Measurements from ENCODE around the gene ZDHHC11B.
A peak's percentile ranks its signal among the peaks of the same experiment; 100 is the strongest.
"Not testable (repeated sequence)": the region's sequence is repeated elsewhere in the genome, so short reads cannot be mapped to it uniquely, and the experiment has no call there.

ZDHHC11B gene

GRCh38 chr5:747303-747844 lies 37.2 kb downstream of the ZDHHC11B start:
- H2BK5ac ChIP-seq (ENCODE audit: low read depth, low read length, poor library complexity); H3K4ac ChIP-seq (ENCODE audit: low read depth, low read length); H3K27ac ChIP-seq (ENCODE audit: low read depth, low read length); H3K36me3 ChIP-seq (ENCODE audit: control insufficient read depth in 1 of 2, insufficient read depth in 2 of 2, low read length in 2 of 2); H3K18ac ChIP-seq (ENCODE audit: low read length); H2AFZ ChIP-seq (ENCODE audit: insufficient read depth, low read length, poor library complexity); H2AK5ac ChIP-seq (ENCODE audit: low read length); H3K23ac ChIP-seq (ENCODE audit: low read length); H3K4me2 ChIP-seq (ENCODE audit: low read length); H3K9ac ChIP-seq (ENCODE audit: low read length); H3K9me3 ChIP-seq (ENCODE audit: insufficient read depth, low read depth, low read length); H3K79me2 ChIP-seq (ENCODE audit: control insufficient read depth, insufficient read depth, low read length, poor library complexity); H2BK120ac ChIP-seq (ENCODE audit: insufficient read depth, low read length, poor library complexity); H2BK12ac ChIP-seq (ENCODE audit: low read length); DNase-seq; H3K4me3 ChIP-seq (ENCODE audit: low read depth, low read length); H4K12ac ChIP-seq (ENCODE audit: low read depth, low read length); H3K27me3 ChIP-seq (ENCODE audit: insufficient read depth, low read length); H4K8ac ChIP-seq (ENCODE audit: low read depth, low read length); H4K91ac ChIP-seq (ENCODE audit: low read depth, low read length); H3K79me1 ChIP-seq (ENCODE audit: low read length); H3K14ac ChIP-seq (ENCODE audit: low read length); H3K4me1 ChIP-seq (ENCODE audit: control insufficient read depth in 1 of 2, insufficient read depth in 2 of 2, low read length in 2 of 2): not testable (repeated sequence)
- WGBS (ENCODE audit: extremely low coverage, insufficient coverage, insufficient read length): no CpG with 5 or more reads among the region's 9 CpGs

GRCh38 chr5:746258-746761 lies 38.2 kb downstream of the ZDHHC11B start:
- Histone ChIP-seq H2BK5ac (ENCODE audit: low read depth, low read length, poor library complexity) (no peak overlapping the region), H3K4me3 (ENCODE audit: low read depth, low read length) (no peak overlapping the region), H3K36me3 (ENCODE audit: control insufficient read depth in 1 of 2, insufficient read depth in 2 of 2, low read length in 2 of 2) (no peaks in the 10 kb centered on the region), H2BK12ac (ENCODE audit: low read length) (no peak overlapping the region), H3K27me3 (ENCODE audit: insufficient read depth, low read length) (no peaks in the 10 kb centered on the region), H3K14ac (ENCODE audit: low read length) (no peak overlapping the region), H4K12ac (ENCODE audit: low read depth, low read length) (no peak overlapping the region), H4K8ac (ENCODE audit: low read depth, low read length) (no peak overlapping the region), H3K23ac (ENCODE audit: low read length) (no peak overlapping the region), H3K4me1 (ENCODE audit: control insufficient read depth in 1 of 2, insufficient read depth in 2 of 2, low read length in 2 of 2) (no peaks in the 10 kb centered on the region), H3K4me2 (ENCODE audit: low read length) (no peak overlapping the region), H3K27ac (ENCODE audit: low read depth, low read length) (no peak overlapping the region), H3K18ac (ENCODE audit: low read length) (no peak overlapping the region), H3K9ac (ENCODE audit: low read length) (no peak overlapping the region), H3K9me3 (ENCODE audit: insufficient read depth, low read depth, low read length) (peaks cover 1% of the 10 kb centered on the region), H3K79me2 (ENCODE audit: control insufficient read depth, insufficient read depth, low read length, poor library complexity) (no peaks in the 10 kb centered on the region), H2BK120ac (ENCODE audit: insufficient read depth, low read length, poor library complexity) (no peak overlapping the region), H3K79me1 (ENCODE audit: low read length) (no peaks in the 10 kb centered on the region), H3K4ac (ENCODE audit: low read depth, low read length) (no peak overlapping the region), H4K91ac (ENCODE audit: low read depth, low read length) (no peak overlapping the region), H2AK5ac (ENCODE audit: low read length) (no peak overlapping the region), H2AFZ (ENCODE audit: insufficient read depth, low read length, poor library complexity) (no peak overlapping the region)
- DNase-seq: peak in 1 of 2 donors; percentile 40
- WGBS (ENCODE audit: extremely low coverage, insufficient coverage, insufficient read length): no CpG with 5 or more reads among the region's 11 CpGs

GRCh38 chr5:745272-746142 lies 39.0 kb downstream of the ZDHHC11B start:
- not testable (repeated sequence) for H2BK12ac ChIP-seq (ENCODE audit: low read length); H4K8ac ChIP-seq (ENCODE audit: low read depth, low read length); H3K14ac ChIP-seq (ENCODE audit: low read length); H4K12ac ChIP-seq (ENCODE audit: low read depth, low read length); H3K27me3 ChIP-seq (ENCODE audit: insufficient read depth, low read length); H3K36me3 ChIP-seq (ENCODE audit: control insufficient read depth in 1 of 2, insufficient read depth in 2 of 2, low read length in 2 of 2); H4K91ac ChIP-seq (ENCODE audit: low read depth, low read length); H2AFZ ChIP-seq (ENCODE audit: insufficient read depth, low read length, poor library complexity); H3K23ac ChIP-seq (ENCODE audit: low read length); H2BK5ac ChIP-seq (ENCODE audit: low read depth, low read length, poor library complexity); H3K18ac ChIP-seq (ENCODE audit: low read length); H3K79me1 ChIP-seq (ENCODE audit: low read length); H3K9me3 ChIP-seq (ENCODE audit: insufficient read depth, low read depth, low read length); H2AK5ac ChIP-seq (ENCODE audit: low read length); H2BK120ac ChIP-seq (ENCODE audit: insufficient read depth, low read length, poor library complexity); H3K4me2 ChIP-seq (ENCODE audit: low read length); H3K79me2 ChIP-seq (ENCODE audit: control insufficient read depth, insufficient read depth, low read length, poor library complexity); H3K4ac ChIP-seq (ENCODE audit: low read depth, low read length); H3K27ac ChIP-seq (ENCODE audit: low read depth, low read length); DNase-seq; H3K4me1 ChIP-seq (ENCODE audit: control insufficient read depth in 1 of 2, insufficient read depth in 2 of 2, low read length in 2 of 2); H3K9ac ChIP-seq (ENCODE audit: low read length)
- H3K4me3 ChIP-seq (ENCODE audit: low read depth, low read length): peak overlapping the region; percentile 17
- no CpG with 5 or more reads among the region's 23 CpGs for WGBS (ENCODE audit: extremely low coverage, insufficient coverage, insufficient read length)

- not testable (repeated sequence) for H3K79me1 ChIP-seq (ENCODE audit: low read length); H3K27ac ChIP-seq (ENCODE audit: low read depth, low read length); H3K36me3 ChIP-seq (ENCODE audit: control insufficient read depth in 1 of 2, insufficient read depth in 2 of 2, low read length in 2 of 2); H3K23ac ChIP-seq (ENCODE audit: low read length); H3K4ac ChIP-seq (ENCODE audit: low read depth, low read length); H3K79me2 ChIP-seq (ENCODE audit: control insufficient read depth, insufficient read depth, low read length, poor library complexity); H3K9me3 ChIP-seq (ENCODE audit: insufficient read depth, low read depth, low read length); H3K14ac ChIP-seq (ENCODE audit: low read length); H2AFZ ChIP-seq (ENCODE audit: insufficient read depth, low read length, poor library complexity); H4K91ac ChIP-seq (ENCODE audit: low read depth, low read length); H3K4me3 ChIP-seq (ENCODE audit: low read depth, low read length); H4K8ac ChIP-seq (ENCODE audit: low read depth, low read length); DNase-seq; H3K9ac ChIP-seq (ENCODE audit: low read length); H2AK5ac ChIP-seq (ENCODE audit: low read length); H2BK5ac ChIP-seq (ENCODE audit: low read depth, low read length, poor library complexity); H3K4me2 ChIP-seq (ENCODE audit: low read length); H3K4me1 ChIP-seq (ENCODE audit: control insufficient read depth in 1 of 2, insufficient read depth in 2 of 2, low read length in 2 of 2); H4K12ac ChIP-seq (ENCODE audit: low read depth, low read length); H2BK12ac ChIP-seq (ENCODE audit: low read length); H3K18ac ChIP-seq (ENCODE audit: low read length); H3K27me3 ChIP-seq (ENCODE audit: insufficient read depth, low read length); H2BK120ac ChIP-seq (ENCODE audit: insufficient read depth, low read length, poor library complexity)
- 100% methylated on average over 2 of the region's 11 CpGs for WGBS (ENCODE audit: extremely low coverage, insufficient coverage, insufficient read length)
Measured at GRCh38 chr5:743696-744404, 40.7 kb downstream of the ZDHHC11B start.
